ENCODE results near the gene PDE6A. TPM values are rescaled to one million over a fixed set of nuclear protein-coding genes. Genes with fewer than 3 reads are reported as not detected.
"Not testable (repeated sequence)": the region's sequence is repeated elsewhere in the genome, so short reads cannot be mapped to it uniquely, and the experiment has no call there.

PDE6A gene
- polyA plus RNA-seq, 4 donors = 0.09 to 0.13 (median 0.11) TPM

DNA sequence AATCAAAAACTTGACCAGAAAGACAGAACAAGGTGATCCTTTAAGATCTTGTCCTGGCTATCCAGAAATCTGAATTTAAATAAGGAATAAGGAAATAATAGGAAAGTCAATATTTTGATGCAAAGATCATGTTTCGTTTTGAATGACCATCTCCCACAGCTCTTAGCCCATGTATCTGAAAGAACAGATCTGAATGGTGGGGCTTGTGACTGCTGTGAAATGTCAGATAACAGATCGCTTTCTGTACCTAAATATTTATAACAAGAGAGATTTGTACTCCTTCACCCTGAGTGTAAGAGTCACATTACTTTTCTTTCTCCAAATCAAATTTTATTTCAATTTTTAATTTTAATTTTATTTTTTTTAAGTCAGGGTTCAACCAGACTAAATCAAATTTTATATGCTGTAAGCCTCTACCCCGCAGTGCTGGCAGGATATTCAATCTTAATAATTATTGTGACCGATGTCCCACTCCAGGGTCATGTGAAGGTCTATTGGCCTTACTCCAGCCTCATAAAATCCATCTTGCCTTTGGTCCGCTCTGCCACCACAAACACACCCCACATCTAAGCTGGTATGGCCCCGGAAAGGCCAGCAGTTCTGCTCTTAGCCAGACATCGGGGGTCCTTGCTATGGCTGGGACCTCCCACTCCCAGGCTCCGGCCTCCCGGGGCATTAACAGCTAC, 9.0 kb upstream of the PDE6A start:
- DNase-seq (ENCODE audit: low read depth in 4 of 4, low spot score in 3 of 4) = no peak

DNA sequence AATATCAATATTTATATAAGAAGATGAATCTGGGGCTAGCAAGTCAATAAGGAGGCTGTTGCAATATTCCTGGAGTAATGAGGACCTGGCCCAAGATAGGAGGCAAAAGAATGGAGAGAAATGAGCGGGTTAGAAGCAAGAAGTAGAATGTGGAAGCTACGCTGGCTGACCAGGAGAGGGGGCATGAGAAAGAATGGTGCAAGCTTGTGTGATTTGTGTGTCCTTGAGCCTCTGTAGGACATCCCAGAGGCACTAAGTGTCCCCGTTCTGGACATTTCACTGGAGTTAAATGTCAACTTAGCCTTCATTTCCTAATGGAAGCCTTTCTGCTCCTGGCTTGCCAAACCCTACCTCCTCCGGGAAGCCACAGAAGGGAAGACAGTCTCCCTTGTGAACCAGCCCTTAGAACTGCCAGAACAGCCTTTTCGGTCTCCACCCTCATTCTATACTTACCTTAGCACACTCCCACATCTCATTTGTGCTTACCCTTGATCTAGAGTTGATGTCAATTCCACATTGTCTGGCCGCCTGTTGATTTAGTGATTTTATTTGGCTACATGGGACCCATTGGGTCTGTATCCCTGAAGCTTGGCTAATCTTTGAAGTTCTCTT, 6.7 kb upstream of the PDE6A start:
- no peak for DNase-seq (ENCODE audit: low read depth in 4 of 4, low spot score in 3 of 4)

DNA sequence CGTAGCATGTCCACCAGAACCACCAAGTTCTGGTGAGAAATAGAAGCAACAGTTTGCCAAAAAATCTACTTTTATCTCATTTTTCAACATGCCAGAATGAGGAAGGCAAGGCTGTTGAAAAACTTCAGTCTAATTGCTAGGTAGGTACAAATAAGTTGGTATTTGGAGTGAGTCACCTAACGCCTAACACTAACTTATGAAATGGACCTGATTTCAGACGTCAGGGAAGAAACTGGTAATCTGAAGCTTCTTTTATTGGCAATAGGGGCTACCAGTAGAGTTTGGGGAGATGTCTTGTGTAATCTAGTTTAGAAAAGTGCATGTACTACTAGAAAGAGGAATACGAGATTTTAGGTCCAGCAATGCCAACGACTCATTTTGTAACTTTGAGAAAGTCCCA, 4.4 kb upstream of the PDE6A start:
- DNase-seq (ENCODE audit: low read depth in 4 of 4, low spot score in 3 of 4) = no peak

DNA sequence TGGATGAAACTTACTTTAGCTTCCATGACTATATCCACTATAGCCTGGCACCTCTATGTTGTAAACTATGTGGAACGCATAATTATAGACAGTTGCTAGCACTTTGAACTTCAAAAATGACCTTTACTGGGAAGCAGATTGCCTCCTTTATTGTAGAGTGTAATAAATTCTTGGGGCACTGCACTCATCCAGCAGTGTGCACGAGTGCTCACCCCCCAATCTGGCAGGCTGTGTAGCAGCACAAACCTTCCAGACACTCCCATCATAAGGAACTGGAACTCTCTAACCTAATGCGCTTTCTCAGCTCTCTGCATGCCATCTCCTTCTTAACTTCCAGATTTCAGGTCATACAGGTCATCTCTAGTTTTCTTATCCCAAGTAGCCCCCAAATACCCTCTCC, 1.5 kb upstream of the PDE6A start:
- no peak for DNase-seq (ENCODE audit: low read depth in 4 of 4, low spot score in 3 of 4)

DNA sequence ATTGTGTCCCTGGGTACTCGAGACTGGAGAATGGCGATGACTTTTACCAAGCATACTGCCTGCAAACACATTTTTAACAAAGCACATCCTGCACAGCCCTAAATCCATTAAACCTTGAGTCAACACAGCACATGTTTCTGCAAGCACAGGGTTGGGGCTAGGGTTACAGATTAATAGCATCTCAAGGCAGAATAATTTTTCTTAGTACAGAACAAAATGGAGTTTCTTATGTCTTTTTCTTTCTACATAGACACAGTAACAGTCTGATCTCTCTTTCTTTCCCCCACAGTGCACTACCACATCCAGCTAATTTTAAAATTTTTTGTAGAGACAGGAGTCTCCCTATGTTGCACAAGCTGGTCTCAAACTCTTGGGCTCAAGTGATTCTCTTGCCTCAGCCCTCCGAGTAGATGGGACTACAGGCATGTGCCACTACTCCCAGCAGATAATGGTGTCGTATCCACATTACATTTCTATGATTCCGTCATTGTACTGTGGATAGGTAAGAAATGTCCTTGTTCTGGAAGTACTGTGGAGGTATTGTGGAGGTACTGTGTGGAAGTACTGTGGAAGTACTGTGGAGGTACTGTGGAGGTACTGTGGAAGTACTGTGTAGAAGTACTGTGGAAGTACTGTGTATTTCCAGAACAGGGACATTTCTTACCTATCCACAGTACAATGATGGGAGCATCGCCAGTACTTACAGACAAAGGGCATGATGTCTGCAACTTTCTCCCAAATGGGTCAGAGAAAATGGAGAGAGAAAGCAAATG, 1.2 kb downstream of the PDE6A start:
- DNase-seq (ENCODE audit: low read depth in 4 of 4, low spot score in 3 of 4) = not testable (repeated sequence)

DNA sequence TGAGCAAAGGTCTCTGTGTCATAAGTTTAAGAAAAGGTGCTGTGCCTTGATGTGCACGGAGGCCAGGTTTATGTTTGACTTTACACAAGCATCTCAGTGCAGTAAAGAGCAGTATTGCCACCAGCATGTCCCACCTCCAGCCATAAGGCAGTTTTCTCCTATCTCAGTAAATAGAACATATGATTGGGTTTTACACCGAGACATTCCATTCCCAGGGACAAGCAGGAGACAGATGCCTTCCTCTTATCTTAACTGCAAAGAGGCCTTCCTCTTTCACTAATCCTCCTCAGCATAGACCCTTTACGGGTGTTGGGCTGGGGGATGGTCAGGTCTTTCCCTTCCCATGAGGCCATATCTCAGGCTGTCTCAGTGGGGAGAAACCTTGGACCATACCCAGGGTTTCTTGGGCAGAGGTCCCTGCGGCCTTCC, 1.8 kb downstream of the PDE6A start:
- not testable (repeated sequence) for DNase-seq (ENCODE audit: low read depth in 4 of 4, low spot score in 3 of 4)

DNA sequence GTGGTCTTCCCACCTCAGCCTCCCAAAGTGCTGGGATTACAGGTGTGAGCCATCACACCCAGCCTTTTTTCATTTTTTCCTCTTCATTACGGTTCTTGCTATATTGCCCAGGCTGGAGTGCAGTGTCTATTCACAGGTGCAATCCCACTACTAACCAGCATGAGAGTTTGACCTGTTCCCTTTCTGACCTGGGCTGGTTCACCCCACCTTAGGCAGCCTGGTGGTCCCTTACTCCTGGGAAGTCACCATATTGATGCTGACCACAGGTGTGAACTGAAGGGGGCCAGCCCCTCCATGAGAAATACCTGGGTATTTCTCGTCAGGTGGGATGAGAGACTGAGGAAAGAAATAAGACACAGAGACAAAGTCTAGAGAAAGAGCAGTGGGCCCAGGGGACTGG, 2.4 kb downstream of the PDE6A start:
- DNase-seq (ENCODE audit: low read depth in 4 of 4, low spot score in 3 of 4) = no peak

DNA sequence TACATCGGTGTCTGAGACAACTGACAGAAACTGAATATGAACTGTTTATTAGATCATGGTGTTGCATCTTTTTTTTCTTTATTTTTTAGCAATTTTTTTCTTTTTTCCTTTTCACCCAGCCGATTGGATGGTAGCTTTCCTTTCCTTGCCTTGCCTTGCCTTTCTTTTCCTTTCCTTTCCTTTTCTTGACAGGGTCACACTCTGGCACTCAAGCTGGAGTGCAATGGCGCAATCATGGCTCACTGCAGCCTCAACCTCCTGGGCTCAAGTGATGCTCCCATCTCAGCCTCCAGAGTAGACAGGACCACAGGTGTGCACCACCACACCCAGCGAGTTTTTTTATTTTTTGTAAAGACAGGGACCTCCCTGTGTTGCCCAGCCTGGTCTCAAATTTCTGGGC, 2.8 kb downstream of the PDE6A start:
- DNase-seq (ENCODE audit: low read depth in 4 of 4, low spot score in 3 of 4) = no peak

DNA sequence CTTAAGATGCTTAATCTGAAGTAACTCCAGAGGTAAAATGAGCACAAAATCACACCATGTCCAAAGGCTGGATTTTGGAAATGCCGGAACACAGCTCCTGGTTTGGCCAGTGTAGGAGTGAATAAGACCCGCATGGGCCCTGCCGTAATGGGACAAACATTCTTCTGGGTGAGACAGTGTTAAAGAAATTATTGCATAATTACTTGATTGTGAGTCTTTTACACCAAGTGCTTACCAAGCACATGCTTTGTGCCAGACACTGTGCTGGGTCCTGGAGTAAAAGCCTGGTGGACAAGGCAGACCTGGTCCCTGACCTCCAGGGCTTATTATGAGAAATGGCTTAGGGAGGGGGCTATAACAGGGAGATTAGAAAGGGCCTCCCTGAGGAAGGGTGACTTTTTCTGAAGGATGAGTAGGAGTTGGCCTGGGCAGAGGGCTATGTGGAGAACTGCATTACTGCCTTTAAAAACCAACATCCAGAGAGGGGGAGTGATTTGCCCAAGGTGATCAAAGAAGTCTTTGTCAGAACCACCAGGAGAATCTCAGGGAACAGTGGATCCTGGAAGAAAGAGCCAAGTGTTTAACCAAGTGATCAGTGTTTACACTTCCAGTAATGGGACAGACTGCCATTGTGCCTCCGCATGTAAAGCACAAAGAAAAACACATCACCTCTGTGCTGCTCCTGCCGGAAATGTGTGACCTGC, 3.5 kb downstream of the PDE6A start:
- DNase-seq (ENCODE audit: low read depth in 4 of 4, low spot score in 3 of 4) = no peak

DNA sequence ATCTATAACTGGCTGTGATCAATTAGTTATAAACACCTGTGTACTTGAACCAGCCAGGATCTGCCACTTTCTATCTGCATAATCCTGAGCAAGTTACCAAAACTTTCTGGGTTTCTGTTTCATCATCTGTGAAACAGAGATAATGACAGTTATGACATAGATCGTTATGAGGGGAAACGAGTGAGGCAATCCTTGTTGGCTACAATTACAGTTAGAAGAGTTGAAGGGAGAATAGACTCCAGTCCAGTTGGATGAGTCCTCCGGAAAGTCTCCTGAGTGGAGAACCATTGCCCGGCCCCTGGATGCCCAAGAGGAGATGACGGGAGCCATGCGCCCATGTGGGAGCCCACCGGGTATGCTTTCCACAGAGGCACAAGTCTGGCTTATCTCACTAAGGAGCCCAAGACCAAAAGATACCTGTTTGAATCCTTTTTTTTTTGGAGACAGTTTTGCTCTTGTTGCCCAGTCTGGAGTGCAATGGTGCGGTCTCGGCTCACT, 4.5 kb downstream of the PDE6A start:
- DNase-seq (ENCODE audit: low read depth in 4 of 4, low spot score in 3 of 4) = no peak

DNA sequence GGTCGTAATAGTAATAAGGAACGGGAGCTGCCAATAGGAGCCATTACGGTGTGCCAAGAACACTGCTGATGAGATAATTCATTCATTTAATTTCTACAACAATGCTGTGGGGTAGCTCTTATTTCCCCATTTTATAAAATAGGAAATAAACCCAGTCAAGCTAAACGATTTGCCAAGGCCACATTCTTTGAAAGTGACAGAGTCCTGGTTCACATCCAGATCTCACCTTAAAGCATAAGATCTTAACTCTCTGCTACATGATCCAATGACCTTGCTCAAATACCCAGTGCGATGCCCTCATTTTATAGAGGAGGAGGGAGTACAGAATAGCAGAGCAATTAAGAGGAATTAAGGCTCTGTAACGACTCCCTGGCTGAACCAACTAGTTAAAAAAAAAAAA, 5.0 kb downstream of the PDE6A start:
- DNase-seq (ENCODE audit: low read depth in 4 of 4, low spot score in 3 of 4) = no peak

DNA sequence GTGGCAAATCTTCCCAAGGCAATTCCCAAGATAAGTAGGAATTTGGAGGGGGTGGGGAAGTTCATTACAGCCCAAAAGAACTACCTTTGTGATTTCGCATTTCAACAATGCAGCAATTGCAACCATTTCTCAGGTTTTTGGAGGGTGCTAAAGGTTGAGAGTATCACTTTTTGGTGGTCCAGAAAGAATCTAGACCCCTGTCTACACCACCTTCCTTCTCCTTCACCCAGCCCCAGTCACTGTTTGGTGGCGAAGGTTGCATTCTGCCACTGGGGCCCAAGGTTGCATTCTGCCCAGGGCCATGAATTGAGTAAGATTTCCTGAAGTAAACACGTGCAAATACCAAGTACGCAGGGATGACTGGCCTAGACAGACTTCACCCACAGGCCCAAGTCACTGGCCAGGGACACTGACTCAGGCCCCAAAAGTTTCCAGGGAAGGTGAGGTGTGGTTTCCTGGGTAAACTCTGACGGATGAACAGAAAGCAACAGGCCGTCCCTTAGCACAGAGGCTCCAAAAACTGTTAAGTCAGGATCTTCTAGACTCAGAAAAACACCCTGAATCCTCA, 5.7 kb downstream of the PDE6A start:
- DNase-seq (ENCODE audit: low read depth in 4 of 4, low spot score in 3 of 4) = no peak

DNA sequence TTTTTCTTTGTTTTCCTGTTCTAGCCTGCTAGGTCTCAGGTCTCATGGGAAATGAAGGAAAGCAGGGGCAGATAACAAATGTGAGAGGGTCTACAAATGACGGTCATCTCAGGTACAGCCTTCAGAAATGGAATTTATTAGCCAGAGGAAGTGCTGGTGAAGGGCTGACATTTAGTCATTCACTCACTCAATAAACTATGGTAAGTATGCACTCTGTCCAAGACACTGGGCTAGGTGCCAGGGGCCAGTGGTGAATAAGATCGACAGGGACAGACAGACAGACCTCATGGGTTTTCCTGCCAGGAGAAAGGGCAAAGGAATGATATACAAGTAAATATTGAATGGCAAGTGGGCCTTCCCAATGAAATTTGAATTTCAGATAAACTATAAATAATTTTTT, 6.3 kb downstream of the PDE6A start:
- no peak for DNase-seq (ENCODE audit: low read depth in 4 of 4, low spot score in 3 of 4)

DNA sequence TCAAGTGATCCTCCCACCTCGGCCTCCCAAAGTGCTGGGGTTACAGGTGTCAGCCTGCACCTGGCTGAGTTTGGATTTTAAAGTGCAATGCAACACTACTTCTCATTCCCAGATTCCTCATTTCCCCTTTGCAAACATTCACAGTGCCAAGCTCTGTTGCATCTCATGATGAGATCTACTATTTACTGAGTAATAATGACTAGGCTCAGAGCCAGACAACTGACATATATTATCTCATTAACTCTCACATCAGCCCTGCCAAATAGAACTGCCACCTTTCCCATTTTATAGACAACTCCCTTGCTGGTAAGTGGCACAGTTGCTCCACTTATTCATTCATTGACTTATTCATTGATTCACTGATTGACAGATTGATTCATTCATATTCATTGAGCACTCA, 7.0 kb downstream of the PDE6A start:
- DNase-seq (ENCODE audit: low read depth in 4 of 4, low spot score in 3 of 4) = no peak

DNA sequence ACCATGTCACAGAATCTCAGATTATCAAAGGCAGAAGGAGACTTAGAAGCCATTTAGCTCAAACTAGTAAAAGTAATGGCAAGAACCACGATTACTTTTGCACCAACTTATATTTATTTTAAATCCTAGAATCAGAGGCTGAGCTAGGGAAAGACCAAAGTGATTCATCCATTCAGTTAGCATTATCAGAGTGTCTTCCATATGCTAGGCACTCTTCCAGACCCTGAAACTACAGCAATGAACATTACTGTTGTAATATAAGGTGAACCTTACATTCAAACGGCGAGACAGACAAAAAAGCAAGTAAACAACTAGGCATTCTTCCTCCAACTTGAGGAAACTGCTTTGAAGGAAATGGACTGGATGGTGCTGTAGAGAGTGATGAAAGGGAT, 7.9 kb downstream of the PDE6A start:
- DNase-seq (ENCODE audit: low read depth in 4 of 4, low spot score in 3 of 4) = no peak

DNA sequence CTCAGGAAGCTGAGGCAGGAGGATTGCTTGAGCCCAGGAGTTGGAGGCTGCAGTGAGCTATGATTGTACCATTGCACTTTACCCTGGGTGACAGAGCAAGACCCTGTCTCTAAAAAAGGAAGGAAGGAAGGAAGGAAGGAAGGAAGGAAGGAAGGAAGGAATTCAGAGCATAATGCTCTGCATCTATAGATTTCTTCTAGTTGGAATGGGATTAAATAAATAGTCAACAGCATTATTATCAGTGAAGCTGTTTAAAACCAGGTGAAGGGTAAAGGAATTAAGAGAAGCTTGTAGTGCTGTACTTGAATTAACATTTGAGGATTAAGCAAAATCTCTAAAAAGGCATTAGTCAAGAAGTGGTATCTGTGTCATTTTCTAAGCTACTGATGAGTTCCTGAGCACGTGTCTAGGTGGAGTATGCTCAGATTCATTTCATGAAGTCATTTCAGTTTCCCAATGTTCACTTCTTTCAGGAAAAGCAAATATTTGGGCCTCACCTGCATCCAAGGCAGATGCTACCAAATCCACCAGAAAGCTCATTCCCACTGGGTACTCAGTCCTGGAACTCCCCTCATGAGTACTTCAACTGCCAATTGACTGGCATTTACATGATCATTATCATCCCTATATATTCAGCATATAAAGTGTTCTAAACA, 8.4 kb downstream of the PDE6A start:
- DNase-seq (ENCODE audit: low read depth in 4 of 4, low spot score in 3 of 4) = no peak

DNA sequence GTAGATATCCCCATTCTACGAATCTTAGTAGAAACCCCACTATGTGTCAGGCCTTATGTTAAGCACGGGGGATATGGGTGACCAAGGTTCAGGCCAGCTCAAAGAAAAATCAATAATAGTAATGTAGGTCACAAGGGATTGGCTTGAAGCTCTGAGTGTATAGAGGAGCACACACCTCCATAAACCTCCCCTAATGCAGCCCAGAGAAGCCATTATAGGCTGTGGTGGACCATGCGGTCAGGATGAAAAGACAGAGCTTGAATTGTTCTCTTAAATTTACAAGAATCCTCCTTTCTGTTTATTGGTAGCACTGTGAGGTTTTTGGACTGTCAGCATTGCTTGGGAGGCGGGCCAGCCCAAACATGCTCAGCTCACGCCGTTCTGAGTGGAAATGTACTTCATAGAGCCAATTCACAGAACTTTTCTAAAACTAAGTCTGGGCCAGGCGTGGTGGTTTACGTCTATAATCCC, 9.1 kb downstream of the PDE6A start:
- no peak for DNase-seq (ENCODE audit: low read depth in 4 of 4, low spot score in 3 of 4)

DNA sequence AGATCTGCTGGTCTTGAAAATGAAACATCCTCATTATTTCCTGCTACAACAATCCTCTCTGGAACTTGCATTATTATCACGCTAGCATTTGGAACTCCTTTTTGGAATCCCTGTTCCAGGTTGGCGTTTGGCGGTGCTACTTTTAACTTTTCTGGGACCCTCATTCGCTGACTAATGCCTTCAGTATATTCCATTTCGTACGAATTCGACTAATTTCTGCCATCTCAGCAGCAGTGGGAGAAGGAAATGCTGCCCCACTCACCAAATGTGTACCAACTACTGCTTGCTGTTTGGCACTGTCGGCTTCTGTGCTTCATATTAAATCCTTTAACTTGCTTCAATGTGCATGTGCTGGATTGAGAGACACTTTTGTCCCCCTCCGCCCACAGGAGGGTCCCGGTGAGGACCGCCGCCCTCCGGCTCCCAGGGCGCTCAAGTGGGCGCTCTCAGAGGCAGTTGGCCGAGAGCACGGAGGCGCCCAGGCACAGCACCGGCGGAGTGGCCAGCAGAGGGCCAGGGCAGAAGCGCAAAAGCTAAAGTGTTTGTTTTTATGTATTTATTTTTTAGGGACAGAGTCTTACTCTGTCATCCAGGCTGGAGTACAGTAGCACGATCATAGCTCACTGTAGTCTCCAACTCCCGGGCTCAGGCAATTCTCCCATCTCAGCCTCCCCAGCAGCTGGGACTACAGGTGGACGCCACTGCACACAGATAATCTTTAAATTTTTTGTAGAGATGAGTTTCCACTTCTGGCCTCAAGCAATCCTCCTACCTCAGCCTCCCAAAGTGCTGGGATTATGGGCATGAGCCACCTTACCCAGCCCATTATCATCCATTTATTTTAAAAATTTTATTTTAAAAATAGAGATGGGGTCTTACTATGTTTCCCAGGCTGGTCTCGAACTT, 11.9 kb downstream of the PDE6A start:
- DNase-seq (ENCODE audit: low read depth in 4 of 4, low spot score in 3 of 4) = no peak

DNA sequence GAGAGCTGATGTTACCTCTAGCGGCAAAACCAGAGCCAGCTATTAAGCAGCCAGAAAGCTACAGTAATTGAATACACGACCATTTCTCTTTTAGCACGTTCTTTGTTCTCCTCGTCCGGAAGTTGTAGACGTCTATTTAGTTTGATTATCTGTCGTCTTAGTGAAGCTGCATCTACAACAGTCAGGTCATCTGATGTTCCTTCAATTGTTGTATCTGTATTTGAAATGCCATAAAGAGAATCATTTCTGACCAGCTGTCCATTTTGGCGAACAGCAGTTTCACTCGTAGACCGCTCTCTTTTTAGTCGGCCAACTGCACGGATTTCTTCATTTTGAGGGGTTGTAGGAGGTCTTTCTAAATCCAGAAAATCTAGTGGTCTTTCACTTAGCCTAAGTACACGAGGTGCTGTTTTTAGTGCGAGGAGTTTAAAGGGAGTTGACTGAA, 12.6 kb downstream of the PDE6A start:
- DNase-seq (ENCODE audit: low read depth in 4 of 4, low spot score in 3 of 4) = no peak

All from right renal pelvis (tissue), 4 donors.